Measurements from ENCODE around the gene NISCH. TPM values are rescaled to one million over a fixed set of nuclear protein-coding genes. Genes with fewer than 3 reads are reported as not detected.

The NISCH gene
- total RNA-seq, 2 experiments from 2014 or later = 77.2 to 82.6 TPM

GRCh38 chr3:52452570-52453221, 2.7 kb upstream of the NISCH start:
- DNase-seq (no peak), ATAC-seq (no peak)
- no peak overlapping the region for H3K4me3 Mint-ChIP-seq
- H3K9me3 Mint-ChIP-seq (ENCODE audit: insufficient read depth) = no peaks in the 10 kb centered on the region
- H3K4me1 Mint-ChIP-seq (ENCODE audit: low read depth) = peaks cover 36% of the 10 kb centered on the region
- no peak overlapping the region for H3K27ac Mint-ChIP-seq
- ChIA-PET POLR2A (no interaction called here), CTCF (interaction anchor here (1.1 to 1.6 kb wide), 4 partner anchors 10 to 25 kb away, joined by 3 to 6 read pairs (median 4); no protein-coding TSS in a partner anchor)
- H3K36me3 Mint-ChIP-seq (ENCODE audit: low read depth) = peaks cover 9% of the 10 kb centered on the region
- no peaks in the 10 kb centered on the region for H3K27me3 Mint-ChIP-seq (ENCODE audit: low read depth)

DNA sequence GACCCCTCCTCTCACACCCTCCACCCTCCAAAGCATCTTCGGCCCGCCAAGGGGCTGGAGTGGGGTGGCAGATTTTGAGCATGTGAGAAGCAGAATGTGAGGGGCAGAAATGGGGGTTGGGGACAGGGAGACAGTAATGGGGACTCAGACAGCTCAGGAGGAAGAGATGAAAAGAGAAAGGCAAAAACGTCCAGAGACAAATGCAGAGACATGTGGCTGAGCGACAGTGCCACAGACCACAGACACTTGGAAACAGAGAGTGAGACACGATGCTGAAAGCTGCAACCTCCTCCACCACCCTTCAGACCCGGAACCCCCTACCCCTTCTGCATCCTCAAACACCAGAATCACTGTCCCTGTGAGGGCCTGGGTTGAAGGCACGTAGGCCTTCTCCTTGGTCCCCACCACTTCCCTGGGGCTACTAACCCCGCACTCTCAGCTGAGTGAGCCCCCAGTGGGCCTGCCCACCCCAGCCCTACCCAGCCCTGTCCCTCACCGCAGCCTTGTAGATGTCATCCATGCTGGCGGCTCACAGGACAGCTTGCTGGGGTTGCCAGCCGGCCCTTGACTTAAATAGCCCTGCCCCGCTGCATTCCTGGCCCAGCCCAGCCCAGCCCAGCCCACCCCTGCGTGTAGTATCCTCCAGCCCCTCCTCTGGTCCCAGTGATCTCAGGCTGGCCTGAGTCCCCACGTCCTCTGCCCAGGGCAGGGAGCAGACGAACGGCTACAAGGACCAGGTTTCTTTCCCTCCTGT, 1.7 kb upstream of the NISCH start, which contains the start of gene TNNC1:
TNNC1 (minus strand) TSS at position 546 of the 754 bp plus-strand sequence; CDS start at position 520, 26 bp downstream.
- Mint-ChIP-seq H3K36me3 (ENCODE audit: low read depth) (peaks cover 16% of the 10 kb centered on the region), H3K9me3 (ENCODE audit: insufficient read depth) (no peaks in the 10 kb centered on the region), H3K4me3 (peak within 1 kb of the TSS; percentile 91), H3K4me1 (ENCODE audit: low read depth) (peaks cover 44% of the 10 kb centered on the region), H3K27me3 (ENCODE audit: low read depth) (no peaks in the 10 kb centered on the region), H3K27ac (peak within 1 kb of the TSS; percentile 95)
- ATAC-seq (no peak), DNase-seq (no peak)
- CTCF ChIA-PET = interaction anchor here (0.7 to 1.6 kb wide), 7 partner anchors 8 to 114 kb away, joined by 3 to 6 read pairs (median 4); no protein-coding TSS in a partner anchor
- POLR2A ChIA-PET = no interaction called here

- Mint-ChIP-seq H3K4me1 (ENCODE audit: low read depth) (peaks cover 44% of the 10 kb centered on the region), H3K27me3 (ENCODE audit: low read depth) (no peaks in the 10 kb centered on the region), H3K9me3 (ENCODE audit: insufficient read depth) (no peaks in the 10 kb centered on the region), H3K36me3 (ENCODE audit: low read depth) (peaks cover 18% of the 10 kb centered on the region), H3K27ac (peak overlapping the region; percentile 95), H3K4me3 (peak overlapping the region; percentile 91)
- ATAC-seq (no peak), DNase-seq (no peak)
- ChIA-PET CTCF (interaction anchor here (0.7 to 1.6 kb wide), 6 partner anchors 8 to 114 kb away, joined by 3 to 6 read pairs (median 4); no protein-coding TSS in a partner anchor), POLR2A (no interaction called here)
These were observed 1.0 kb upstream of the NISCH start for GRCh38 chr3:52454250-52454937.

GRCh38 chr3:52454938-52455282, 494 bp upstream of the NISCH start:
- Mint-ChIP-seq H3K27ac (peak overlapping the region; percentile 95), H3K27me3 (ENCODE audit: low read depth) (no peaks in the 10 kb centered on the region), H3K9me3 (ENCODE audit: insufficient read depth) (no peaks in the 10 kb centered on the region), H3K4me3 (peak overlapping the region; percentile 91), H3K4me1 (ENCODE audit: low read depth) (peaks cover 44% of the 10 kb centered on the region), H3K36me3 (ENCODE audit: low read depth) (peaks cover 21% of the 10 kb centered on the region)
- DNase-seq = no peak
- ChIA-PET POLR2A (interaction anchor here (0.6 kb wide), 1 partner anchor 9 kb away, joined by 3 read pairs; no protein-coding TSS in a partner anchor), CTCF (interaction anchor here (1.1 to 1.2 kb wide), 3 partner anchors 9 to 43 kb away, joined by 3 to 6 read pairs (median 4); no protein-coding TSS in a partner anchor)
- peak; percentile 18 for ATAC-seq

GRCh38 chr3:52456169-52456799, 880 bp downstream of the NISCH start:
- H3K4me3 Mint-ChIP-seq = peak overlapping the region; percentile 91
- H3K27me3 Mint-ChIP-seq (ENCODE audit: low read depth) = no peaks in the 10 kb centered on the region
- H3K9me3 Mint-ChIP-seq (ENCODE audit: insufficient read depth) = no peaks in the 10 kb centered on the region
- ChIA-PET POLR2A (interaction anchor here (1.3 to 1.4 kb wide), 2 partner anchors 12 to 18 kb away, joined by 3 to 4 read pairs; no protein-coding TSS in a partner anchor), CTCF (interaction anchor here (1.4 to 2.7 kb wide), 4 partner anchors 10 to 117 kb away, joined by 3 to 14 read pairs (median 5); partner anchors contain the start of gene SEMA3G)
- DNase-seq = no peak
- peaks cover 44% of the 10 kb centered on the region for H3K4me1 Mint-ChIP-seq (ENCODE audit: low read depth)
- H3K36me3 Mint-ChIP-seq (ENCODE audit: low read depth) = peaks cover 29% of the 10 kb centered on the region
- ATAC-seq = no peak
- H3K27ac Mint-ChIP-seq = peak overlapping the region; percentile 95

GRCh38 chr3:52456800-52457183, 1.4 kb downstream of the NISCH start:
- H3K4me1 Mint-ChIP-seq (ENCODE audit: low read depth) = peaks cover 44% of the 10 kb centered on the region
- peak overlapping the region; percentile 95 for H3K27ac Mint-ChIP-seq
- ATAC-seq (no peak), DNase-seq (no peak)
- POLR2A ChIA-PET = interaction anchor here (1.3 to 1.4 kb wide), 2 partner anchors 11 to 18 kb away, joined by 3 to 4 read pairs; no protein-coding TSS in a partner anchor
- CTCF ChIA-PET = interaction anchor here (0.9 to 2.7 kb wide), 6 partner anchors 8 to 236 kb away, joined by 3 to 14 read pairs (median 4); partner anchors contain the start of gene SEMA3G
- peak overlapping the region; percentile 91 for H3K4me3 Mint-ChIP-seq
- peaks cover 29% of the 10 kb centered on the region for H3K36me3 Mint-ChIP-seq (ENCODE audit: low read depth)
- H3K27me3 Mint-ChIP-seq (ENCODE audit: low read depth) = no peaks in the 10 kb centered on the region
- no peaks in the 10 kb centered on the region for H3K9me3 Mint-ChIP-seq (ENCODE audit: insufficient read depth)

- DNase-seq (no peak), ATAC-seq (no peak)
- H3K36me3 Mint-ChIP-seq (ENCODE audit: low read depth) = peaks cover 38% of the 10 kb centered on the region
- no peaks in the 10 kb centered on the region for H3K9me3 Mint-ChIP-seq (ENCODE audit: insufficient read depth)
- no peak overlapping the region for H3K27ac Mint-ChIP-seq
- H3K27me3 Mint-ChIP-seq (ENCODE audit: low read depth) = no peaks in the 10 kb centered on the region
- ChIA-PET CTCF (interaction anchor here (0.9 to 2.7 kb wide), 6 partner anchors 12 to 238 kb away, joined by 3 to 14 read pairs (median 6); partner anchors contain the start of gene SEMA3G), POLR2A (interaction anchor here (1.3 to 1.4 kb wide), 2 partner anchors 10 kb away, joined by 3 to 4 read pairs; no protein-coding TSS in a partner anchor)
- peaks cover 44% of the 10 kb centered on the region for H3K4me1 Mint-ChIP-seq (ENCODE audit: low read depth)
- no peak overlapping the region for H3K4me3 Mint-ChIP-seq
These were observed 2.8 kb downstream of the NISCH start for GRCh38 chr3:52458031-52458760.

GRCh38 chr3:52458770-52459545, 3.6 kb downstream of the NISCH start:
- ChIA-PET CTCF (interaction anchor here (0.9 to 1.9 kb wide), 3 partner anchors 12 to 47 kb away, joined by 3 to 7 read pairs (median 5); no protein-coding TSS in a partner anchor), POLR2A (interaction anchor here (1.3 kb wide), 1 partner anchor 9 kb away, joined by 3 read pairs; no protein-coding TSS in a partner anchor)
- Mint-ChIP-seq H3K4me1 (ENCODE audit: low read depth) (peaks cover 37% of the 10 kb centered on the region), H3K9me3 (ENCODE audit: insufficient read depth) (no peaks in the 10 kb centered on the region), H3K4me3 (no peak overlapping the region), H3K27me3 (ENCODE audit: low read depth) (no peaks in the 10 kb centered on the region), H3K36me3 (ENCODE audit: low read depth) (peaks cover 41% of the 10 kb centered on the region), H3K27ac (no peak overlapping the region)
- DNase-seq (no peak), ATAC-seq (no peak)

DNA sequence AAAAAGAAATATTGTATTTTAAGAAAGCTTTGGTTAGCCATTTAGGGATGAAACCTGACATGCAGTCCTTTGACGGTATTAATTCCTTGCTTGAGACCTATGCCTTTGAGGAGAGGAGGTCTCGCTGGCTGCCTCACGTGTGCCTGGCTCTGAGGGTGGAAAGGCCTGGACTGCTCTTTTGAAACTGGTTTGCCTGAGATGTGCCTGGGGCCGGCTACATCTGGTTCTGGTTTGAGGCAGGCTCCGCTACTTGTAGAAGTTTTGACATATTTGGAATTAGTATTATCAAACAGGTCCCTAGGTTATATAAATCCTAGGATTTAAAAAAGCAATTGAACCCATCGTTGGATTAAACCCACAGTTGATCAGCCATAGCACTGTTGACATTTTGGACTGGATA, 6.5 kb downstream of the NISCH start:
- DNase-seq (no peak), ATAC-seq (no peak)
- Mint-ChIP-seq H3K4me3 (no peak overlapping the region), H3K4me1 (ENCODE audit: low read depth) (peaks cover 16% of the 10 kb centered on the region), H3K27ac (no peak overlapping the region), H3K36me3 (ENCODE audit: low read depth) (peaks cover 47% of the 10 kb centered on the region), H3K9me3 (ENCODE audit: insufficient read depth) (no peaks in the 10 kb centered on the region), H3K27me3 (ENCODE audit: low read depth) (no peaks in the 10 kb centered on the region)
- CTCF ChIA-PET = interaction anchor here (0.6 to 2.2 kb wide), 3 partner anchors 9 to 14 kb away, joined by 3 to 7 read pairs (median 3); no protein-coding TSS in a partner anchor
- POLR2A ChIA-PET = no interaction called here

DNA sequence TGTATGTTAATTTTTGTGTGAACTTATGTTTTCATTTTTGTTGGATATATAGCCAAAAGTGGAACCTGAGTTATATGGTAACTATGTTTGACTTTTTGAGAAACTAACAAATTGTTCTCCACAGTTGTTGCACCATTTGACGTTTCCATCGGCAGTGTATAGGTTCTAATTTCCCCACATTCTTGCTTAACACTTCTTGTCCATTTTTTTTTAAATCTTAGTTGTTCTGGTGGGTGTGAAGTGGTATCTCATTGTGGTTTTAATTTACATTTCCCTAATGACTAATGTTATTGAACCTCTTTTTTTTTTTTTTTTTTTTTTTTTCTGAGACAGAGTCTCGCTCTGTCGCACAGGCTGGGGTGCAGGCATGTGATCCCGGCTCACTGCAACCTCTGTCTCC, 8.0 kb downstream of the NISCH start:
- DNase-seq (no peak), ATAC-seq (no peak)
- CTCF ChIA-PET = no interaction called here

More for the DNA sequence above, 8.0 kb downstream of the NISCH start:
- H3K4me3 Mint-ChIP-seq = no peak overlapping the region
- POLR2A ChIA-PET = no interaction called here
- no peaks in the 10 kb centered on the region for H3K9me3 Mint-ChIP-seq (ENCODE audit: insufficient read depth)
- H3K27me3 Mint-ChIP-seq (ENCODE audit: low read depth) = no peaks in the 10 kb centered on the region
- H3K27ac Mint-ChIP-seq = no peak overlapping the region
- H3K36me3 Mint-ChIP-seq (ENCODE audit: low read depth) = peaks cover 36% of the 10 kb centered on the region
- H3K4me1 Mint-ChIP-seq (ENCODE audit: low read depth) = peaks cover 1% of the 10 kb centered on the region

All from activated CD8-positive, alpha-beta T cell treated with anti-CD3 and anti-CD28 coated beads, Interleukin-2, amount 10 ng/mL, durations not matched to agents 7 days and 5 days (primary cell).